ENCODE data around the gene MAPK14.

The MAPK14 gene

DNA sequence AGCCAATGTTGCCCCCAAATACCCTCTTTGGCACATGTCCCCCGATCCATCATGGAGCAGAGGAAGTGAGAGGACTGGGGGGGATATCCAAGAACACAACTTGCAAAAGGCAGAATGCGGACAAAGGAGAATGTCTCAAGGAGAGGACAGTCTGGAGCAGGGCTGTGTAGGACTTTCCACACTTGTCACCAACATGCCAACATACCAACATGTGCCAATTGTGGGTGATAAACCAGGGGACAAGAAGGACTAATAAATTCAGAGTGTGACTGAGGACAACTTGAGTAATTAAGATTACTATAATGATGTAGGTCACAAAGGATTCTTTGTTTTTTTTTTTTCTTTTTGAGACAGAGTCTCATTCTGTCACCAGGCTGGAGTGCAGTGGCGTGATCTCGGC lies 11.9 kb upstream of the MAPK14 start:
- POLR2A ChIA-PET, result no interaction called here
- CTCF ChIA-PET, result no interaction called here
- DNase-seq (ENCODE audit: extremely low spot score), result no peak
- TF ChIP-seq, protein P1, sequence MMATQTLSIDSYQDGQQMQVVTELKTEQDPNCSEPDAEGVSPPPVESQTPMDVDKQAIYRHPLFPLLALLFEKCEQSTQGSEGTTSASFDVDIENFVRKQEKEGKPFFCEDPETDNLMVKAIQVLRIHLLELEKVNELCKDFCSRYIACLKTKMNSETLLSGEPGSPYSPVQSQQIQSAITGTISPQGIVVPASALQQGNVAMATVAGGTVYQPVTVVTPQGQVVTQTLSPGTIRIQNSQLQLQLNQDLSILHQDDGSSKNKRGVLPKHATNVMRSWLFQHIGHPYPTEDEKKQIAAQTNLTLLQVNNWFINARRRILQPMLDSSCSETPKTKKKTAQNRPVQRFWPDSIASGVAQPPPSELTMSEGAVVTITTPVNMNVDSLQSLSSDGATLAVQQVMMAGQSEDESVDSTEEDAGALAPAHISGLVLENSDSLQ (IDR thresholded peaks at IDR 0.05), result no peak
- TF ChIP-seq HDGF (IDR thresholded peaks at IDR 0.05; ENCODE audit: borderline replicate concordance) (no peak), L3MBTL2 (conservative IDR thresholded peaks at IDR 0.05) (no peak), FOXK2 (IDR thresholded peaks at IDR 0.05) (no peak), TARDBP (IDR thresholded peaks at IDR 0.05) (no peak), LEF1 (IDR thresholded peaks at IDR 0.05; ENCODE audit: borderline replicate concordance) (no peak), FOXM1 (IDR thresholded peaks at IDR 0.05; ENCODE audit: borderline replicate concordance) (no peak), NFRKB (IDR thresholded peaks at IDR 0.05) (no peak), CTBP1 (IDR thresholded peaks at IDR 0.05; ENCODE audit: borderline replicate concordance) (no peak)

DNA sequence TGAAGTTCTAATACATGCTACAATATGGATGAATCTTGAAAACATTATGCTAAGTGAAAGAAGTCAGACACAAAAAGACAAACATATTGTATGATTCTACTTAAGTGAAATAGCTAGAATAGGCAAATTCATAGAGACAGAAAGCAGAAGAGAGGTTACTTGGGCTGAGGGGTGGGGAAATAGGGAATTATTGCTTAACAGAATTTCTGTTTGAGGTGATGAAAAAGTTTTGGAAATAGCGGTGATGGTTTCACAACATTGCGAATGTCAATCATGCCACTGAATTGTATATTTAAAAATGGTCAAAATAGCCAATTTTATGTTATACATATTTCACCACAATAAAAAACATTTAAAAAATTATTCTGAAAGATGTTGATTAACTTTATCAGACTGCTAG lies 9.3 kb upstream of the MAPK14 start:
- CTCF ChIA-PET, result interaction anchor here (0.6 kb wide), 1 partner anchor 79 kb away, joined by 3 read pairs; no protein-coding TSS in a partner anchor
- POLR2A ChIA-PET, result interaction anchor here (1.3 kb wide), 1 partner anchor 9 kb away, joined by 4 read pairs; the partner anchor contains the start of gene MAPK14
- no peak for DNase-seq (ENCODE audit: extremely low spot score)

DNA sequence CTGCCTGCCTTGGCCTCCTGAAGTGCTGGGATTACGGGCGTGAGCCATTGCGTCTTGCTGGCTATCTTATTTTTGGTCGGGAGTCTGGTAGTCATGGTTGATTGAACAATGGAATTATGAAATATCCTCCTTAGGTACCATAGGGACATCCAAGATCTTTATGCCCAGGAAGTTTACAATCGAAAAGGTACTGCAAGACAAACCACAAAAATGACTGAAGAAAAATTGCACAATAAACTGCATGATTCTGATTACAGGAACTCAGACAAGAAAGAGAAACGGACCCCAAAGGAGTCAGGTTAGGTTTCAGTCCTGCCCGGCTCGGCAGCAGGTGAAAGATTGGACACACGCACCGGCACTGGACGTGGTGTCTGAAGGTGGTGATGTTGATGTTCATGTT lies 8.4 kb upstream of the MAPK14 start:
- TF ChIP-seq, protein P1 (IDR thresholded peaks at IDR 0.05), result no peak
- ChIA-PET POLR2A (interaction anchor here (1.3 kb wide), 1 partner anchor 9 kb away, joined by 4 read pairs; the partner anchor contains the start of gene MAPK14), CTCF (no interaction called here)
- DNase-seq (ENCODE audit: extremely low spot score), result no peak

More for the DNA sequence above, 9.3 kb upstream of the MAPK14 start:
- TF ChIP-seq LEF1 (IDR thresholded peaks at IDR 0.05; ENCODE audit: borderline replicate concordance), result no peak
- no peak for TF ChIP-seq FOXK2 (IDR thresholded peaks at IDR 0.05)
- no peak for TF ChIP-seq BHLHE40 (IDR thresholded peaks at IDR 0.05; ENCODE audit: borderline replicate concordance)
- no peak for TF ChIP-seq CTBP1 (IDR thresholded peaks at IDR 0.05; ENCODE audit: borderline replicate concordance)
- no peak for TF ChIP-seq TARDBP (IDR thresholded peaks at IDR 0.05)
- TF ChIP-seq L3MBTL2 (conservative IDR thresholded peaks at IDR 0.05), result no peak
- no peak for TF ChIP-seq ELF4 (IDR thresholded peaks at IDR 0.05)
- TF ChIP-seq ARNT (IDR thresholded peaks at IDR 0.05), result no peak
- TF ChIP-seq FOXM1 (IDR thresholded peaks at IDR 0.05; ENCODE audit: borderline replicate concordance), result no peak

DNA sequence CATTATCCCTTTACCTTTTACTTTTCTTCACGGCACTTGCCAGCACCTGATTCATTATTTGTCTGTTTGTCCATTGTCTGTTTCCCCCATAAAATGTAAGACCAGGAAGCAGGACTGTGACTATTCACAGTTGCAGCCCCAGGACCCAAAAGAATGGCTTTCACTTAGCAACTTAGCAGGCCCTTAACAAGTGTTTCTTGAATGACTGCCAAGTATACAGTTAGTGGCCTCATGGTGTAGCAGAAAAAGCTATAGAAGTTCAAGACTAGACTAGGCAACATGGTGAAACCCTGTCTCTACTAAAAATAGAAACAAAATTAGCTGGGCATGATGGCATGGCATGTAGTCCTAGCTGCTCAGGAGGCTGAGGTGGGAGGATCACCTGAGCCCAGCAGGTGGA lies 7.5 kb upstream of the MAPK14 start:
- ChIA-PET CTCF (no interaction called here), POLR2A (no interaction called here)
- DNase-seq (ENCODE audit: extremely low spot score), result no peak
- no peak for TF ChIP-seq HDGF (IDR thresholded peaks at IDR 0.05; ENCODE audit: borderline replicate concordance)
- no peak for TF ChIP-seq SP1 (IDR thresholded peaks at IDR 0.05)
- no peak for TF ChIP-seq L3MBTL2 (conservative IDR thresholded peaks at IDR 0.05)
- TF ChIP-seq NFRKB (IDR thresholded peaks at IDR 0.05), result no peak
- no peak for TF ChIP-seq ZNF384 (IDR thresholded peaks at IDR 0.05)
- no peak for TF ChIP-seq SUZ12 (IDR thresholded peaks at IDR 0.05)
- TF ChIP-seq FOXA1 (IDR thresholded peaks at IDR 0.05), result no peak

DNA sequence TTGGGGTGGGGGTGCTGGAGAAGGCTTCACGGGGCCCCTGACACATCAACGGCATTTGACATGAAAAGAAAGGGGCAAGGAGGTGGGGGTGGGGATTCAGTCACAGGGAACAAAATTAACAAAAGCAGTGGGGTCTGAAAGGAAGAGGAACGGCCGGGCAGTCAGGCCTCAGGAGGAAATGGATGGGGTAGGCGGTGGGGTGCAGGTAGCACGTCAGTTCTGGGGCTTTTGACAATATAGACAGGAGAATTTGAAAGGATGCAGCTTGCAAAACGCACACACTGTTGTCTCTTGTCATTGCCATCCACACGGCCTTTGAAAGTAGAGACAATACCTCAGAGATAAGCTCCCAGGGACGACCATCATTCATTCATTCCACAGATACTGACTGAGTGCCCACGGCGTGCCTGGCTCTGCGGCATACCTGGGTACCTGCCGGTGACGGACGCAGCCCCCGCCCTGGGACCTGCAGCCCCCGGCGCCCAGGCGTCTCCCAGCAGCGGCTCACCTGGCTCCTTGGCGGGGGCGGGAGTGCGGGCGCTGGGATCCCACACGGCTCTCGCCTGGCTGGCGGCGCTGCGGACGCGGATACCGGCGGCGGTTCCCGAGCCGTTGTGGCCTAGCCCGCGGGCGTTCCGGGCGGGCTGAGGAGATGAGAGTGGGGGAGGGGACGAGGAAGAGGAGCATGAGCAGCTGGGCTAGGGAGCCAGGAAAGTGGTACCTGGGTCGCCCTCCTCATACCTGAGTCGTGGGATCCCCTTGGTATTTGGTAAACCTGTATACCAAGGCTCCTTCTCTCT lies 3.4 kb upstream of the MAPK14 start, which contains the start of gene SLC26A8:
Gene SLC26A8, minus strand, starts transcription at position 646 of the 800 bp plus-strand sequence. CDS start 4,934 bp downstream, outside the sequence.
- DNase-seq (ENCODE audit: extremely low spot score), result no peak
- CTCF ChIA-PET, result interaction anchor here (0.5 kb wide), 1 partner anchor 160 kb away, joined by 4 read pairs; no protein-coding TSS in a partner anchor
- POLR2A ChIA-PET, result no interaction called here
- TF ChIP-seq FOXM1 (IDR thresholded peaks at IDR 0.05; ENCODE audit: borderline replicate concordance) (no peak), SUZ12 (IDR thresholded peaks at IDR 0.05) (no peak), LEF1 (IDR thresholded peaks at IDR 0.05; ENCODE audit: borderline replicate concordance) (no peak), SP1 (IDR thresholded peaks at IDR 0.05) (no peak), FOXK2 (IDR thresholded peaks at IDR 0.05) (no peak), L3MBTL2 (conservative IDR thresholded peaks at IDR 0.05) (no peak)

DNA sequence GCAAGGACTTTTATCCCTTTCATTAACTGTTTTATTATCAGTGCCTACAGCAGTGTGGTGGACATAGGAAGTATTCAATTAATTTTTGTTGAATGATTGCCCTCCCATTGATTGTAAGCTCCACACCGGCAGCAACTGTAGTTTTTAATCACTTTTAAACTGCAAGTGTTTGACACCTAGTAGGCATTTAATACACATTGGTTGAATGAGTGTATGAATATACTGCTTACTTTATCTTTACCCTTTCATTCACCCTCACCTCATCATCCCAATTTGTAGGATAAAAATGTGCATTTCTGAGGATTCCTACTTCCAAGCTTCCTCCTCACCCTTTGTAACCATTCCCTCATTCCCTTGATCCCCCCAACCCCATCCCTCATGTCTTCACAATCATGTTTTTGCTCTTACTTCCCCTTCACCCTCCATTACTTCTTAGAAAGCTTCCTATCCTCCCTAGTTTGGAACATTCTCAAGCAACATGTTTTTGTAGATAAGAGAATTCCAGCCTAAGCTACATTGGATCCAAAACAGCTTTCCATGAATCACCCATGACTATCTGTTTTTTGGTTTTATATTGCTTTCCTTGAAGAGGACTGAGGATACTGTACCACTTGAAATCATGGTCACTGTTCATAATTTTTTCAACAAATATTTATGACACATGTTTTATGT lies 2.2 kb upstream of the MAPK14 start:
- no peak for DNase-seq (ENCODE audit: extremely low spot score)
- ChIA-PET POLR2A (no interaction called here), CTCF (interaction anchor here (0.7 kb wide), 1 partner anchor 206 kb away, joined by 3 read pairs; no protein-coding TSS in a partner anchor)
- TF ChIP-seq, protein P1 (IDR thresholded peaks at IDR 0.05), result no peak
- TF ChIP-seq L3MBTL2 (conservative IDR thresholded peaks at IDR 0.05), result no peak
- no peak for TF ChIP-seq TARDBP (IDR thresholded peaks at IDR 0.05)
- no peak for TF ChIP-seq FOXA1 (IDR thresholded peaks at IDR 0.05)
- no peak for TF ChIP-seq SUZ12 (IDR thresholded peaks at IDR 0.05)
- TF ChIP-seq ARNT (IDR thresholded peaks at IDR 0.05), result no peak
